Adrenal gland (tissue), 5 donors: ENCODE data around the gene GCNT2.

Experiments
- CTCF ChIP-seq, 6 experiments: fragments of 450-650 bp in 4 of 6; fragments of 200-600 bp in 2 of 6; sonication (generic) in 1 of 6; IDR thresholded peaks; 1 replicate in 5 of 6; 2 replicates in 1 of 6; pipeline versions ENCODE4 v1.5.1 to v1.8.0; 2016 to 2021; ENCODE audit warnings: antibody characterized with exemption in 6 of 6, mild to moderate bottlenecking in 2 of 6, moderate library complexity in 1 of 6
- POLR2A ChIP-seq, 2 donors: fragments of 450-650 bp; IDR thresholded peaks; one replicate each; pipeline ENCODE4 v1.6.1; 2017; ENCODE audit warnings: antibody characterized with exemption in 2 of 2, mild to moderate bottlenecking in 2 of 2, moderate library complexity in 1 of 2
- donor health status: DM: no; HTN: no; CAD: no.

GRCh38 chr6:10643201-10643651 is 122.1 kb downstream of the GCNT2 start:
- TF ChIP-seq CTCF (IDR thresholded peaks at IDR 0.05): no peak
- TF ChIP-seq POLR2A (IDR thresholded peaks at IDR 0.05): no peak
